Osteoblast (primary cell): ENCODE measurements around the gene NEDD4L. TPM values are rescaled to one million over a fixed set of nuclear protein-coding genes. Genes with fewer than 3 reads are reported as not detected.

ENCODE experiments used
- DNase-seq: peaks from one replicate; pipeline ENCODE4 v3.0.0; 2011; ENCODE audit warnings: low spot score, mixed read lengths; ENCODE audit not compliant: insufficient read length; ENCODE audit errors: missing footprints
- H2AFZ ChIP-seq: 2 replicates; pipeline ENCODE4 v1.6.0; 2011; ENCODE audit warnings: mild to moderate bottlenecking, low read length
- H3K27ac ChIP-seq: 2 replicates; pipeline ENCODE4 v1.5.1; 2011; ENCODE audit warnings: mild to moderate bottlenecking, low read depth, low read length, moderate library complexity
- H3K27me3 ChIP-seq: 2 replicates; pipeline ENCODE4 v1.6.0; 2012; ENCODE audit warnings: mild to moderate bottlenecking, control low read depth, inconsistent platforms, low read length, moderate library complexity; ENCODE audit not compliant: insufficient read depth
- H3K36me3 ChIP-seq: 2 replicates; pipeline ENCODE4 v1.5.1; 2011; ENCODE audit warnings: mild to moderate bottlenecking, low read length, control low read depth, moderate library complexity; ENCODE audit not compliant: insufficient read depth
- H3K4me1 ChIP-seq: 2 replicates; pipeline ENCODE4 v1.5.1; 2011; ENCODE audit warnings: mild to moderate bottlenecking, low read length, control low read depth, moderate library complexity; ENCODE audit not compliant: insufficient read depth
- H3K4me2 ChIP-seq: 2 replicates; pipeline ENCODE4 v1.6.0; 2011; ENCODE audit warnings: mild to moderate bottlenecking, low read length; ENCODE audit not compliant: insufficient read depth
- H3K4me3 ChIP-seq: fragments of 200-600 bp; sonication (generic); 3 replicates; pipeline ENCODE4 v1.5.1; 2012; ENCODE audit warnings: mild to moderate bottlenecking, low read length, inconsistent platforms; ENCODE audit not compliant: insufficient read depth
- H3K79me2 ChIP-seq: 2 replicates; pipeline ENCODE4 v1.6.0; 2012; ENCODE audit warnings: mild to moderate bottlenecking, low read length, control low read depth, inconsistent platforms; ENCODE audit not compliant: insufficient read depth
- H3K9me3 ChIP-seq: 2 replicates; pipeline ENCODE4 v1.5.1; 2011; ENCODE audit warnings: low read depth, low read length, control low read depth
- H4K20me1 ChIP-seq: 2 replicates; pipeline ENCODE4 v1.6.0; 2012; ENCODE audit warnings: mild to moderate bottlenecking, low read length, control low read depth; ENCODE audit not compliant: insufficient read depth
- total RNA-seq: library from RNA; depleted of rRNA; stranded (reverse); fragments of >200 nt; gene quantifications from 2 replicates; pipeline ENCODE4 v1.2.3, GENCODE V29; 2012
- TF ChIP-seq, protein P1 (sequence below): IDR thresholded peaks from 2 replicates; pipeline ENCODE4 v1.5.1; 2011; ENCODE audit warnings: mild to moderate bottlenecking, low read depth, low read length, moderate library complexity; ENCODE audit errors: extremely low read depth

Gene NEDD4L
- total RNA-seq, 1 donor: 30.0 TPM

DNA sequence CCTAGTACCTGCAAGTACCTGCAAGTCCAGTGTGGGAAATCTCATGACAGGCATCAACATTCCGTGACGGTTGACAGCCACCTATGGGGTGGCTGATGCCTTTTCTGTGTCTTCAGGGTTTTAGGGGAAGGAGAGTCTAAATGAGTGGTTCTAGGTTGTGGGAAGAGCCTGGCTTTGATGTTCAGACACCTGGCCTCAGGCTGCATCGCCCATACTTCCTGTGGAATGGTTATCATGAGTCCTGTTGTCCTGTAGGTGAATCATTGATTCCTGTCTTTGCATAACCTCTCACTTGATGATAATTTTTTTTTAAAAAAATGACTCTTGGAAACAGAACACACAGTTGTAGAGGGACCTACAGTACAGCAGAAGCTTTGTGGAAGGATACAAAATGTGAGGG lies 108.9 kb downstream of the NEDD4L start:
- no peak overlapping the region for H3K4me2 ChIP-seq
- H3K79me2 ChIP-seq: no peaks in the 10 kb centered on the region
- no peaks in the 10 kb centered on the region for H4K20me1 ChIP-seq

DNA sequence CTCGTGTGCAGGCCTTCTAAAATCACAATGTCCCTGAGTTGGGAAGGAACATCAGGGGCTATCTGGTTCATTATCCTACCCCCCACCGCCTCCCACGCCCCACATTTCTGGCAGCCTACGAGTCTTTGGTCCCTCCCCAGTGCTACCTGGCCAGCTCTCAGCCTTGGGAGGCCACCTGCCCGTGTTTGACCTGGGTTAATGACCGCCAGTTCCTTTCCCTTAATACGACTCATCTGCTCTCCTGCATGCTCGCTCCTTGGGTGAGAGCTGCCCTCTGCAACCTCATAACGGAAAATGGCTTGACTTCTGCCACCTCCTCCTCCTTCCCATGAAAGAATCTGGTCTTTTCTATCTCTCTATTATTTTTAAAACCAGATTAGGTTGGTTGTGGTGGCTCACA lies 112.5 kb downstream of the NEDD4L start:
- Histone ChIP-seq H3K79me2 (no peaks in the 10 kb centered on the region), H4K20me1 (no peaks in the 10 kb centered on the region), H3K4me1 (no peaks in the 10 kb centered on the region), H3K27ac (no peak overlapping the region), H3K9me3 (no peaks in the 10 kb centered on the region), H2AFZ (no peak overlapping the region), H3K4me3 (no peak overlapping the region), H3K4me2 (no peak overlapping the region), H3K36me3 (no peaks in the 10 kb centered on the region), H3K27me3 (peaks cover 21% of the 10 kb centered on the region)
- TF ChIP-seq, protein P1, sequence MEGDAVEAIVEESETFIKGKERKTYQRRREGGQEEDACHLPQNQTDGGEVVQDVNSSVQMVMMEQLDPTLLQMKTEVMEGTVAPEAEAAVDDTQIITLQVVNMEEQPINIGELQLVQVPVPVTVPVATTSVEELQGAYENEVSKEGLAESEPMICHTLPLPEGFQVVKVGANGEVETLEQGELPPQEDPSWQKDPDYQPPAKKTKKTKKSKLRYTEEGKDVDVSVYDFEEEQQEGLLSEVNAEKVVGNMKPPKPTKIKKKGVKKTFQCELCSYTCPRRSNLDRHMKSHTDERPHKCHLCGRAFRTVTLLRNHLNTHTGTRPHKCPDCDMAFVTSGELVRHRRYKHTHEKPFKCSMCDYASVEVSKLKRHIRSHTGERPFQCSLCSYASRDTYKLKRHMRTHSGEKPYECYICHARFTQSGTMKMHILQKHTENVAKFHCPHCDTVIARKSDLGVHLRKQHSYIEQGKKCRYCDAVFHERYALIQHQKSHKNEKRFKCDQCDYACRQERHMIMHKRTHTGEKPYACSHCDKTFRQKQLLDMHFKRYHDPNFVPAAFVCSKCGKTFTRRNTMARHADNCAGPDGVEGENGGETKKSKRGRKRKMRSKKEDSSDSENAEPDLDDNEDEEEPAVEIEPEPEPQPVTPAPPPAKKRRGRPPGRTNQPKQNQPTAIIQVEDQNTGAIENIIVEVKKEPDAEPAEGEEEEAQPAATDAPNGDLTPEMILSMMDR: no peak
- DNase-seq: no peak

More for the DNA sequence above, 108.9 kb downstream of the NEDD4L start:
- Histone ChIP-seq H2AFZ (no peak overlapping the region), H3K36me3 (no peaks in the 10 kb centered on the region), H3K4me1 (no peaks in the 10 kb centered on the region), H3K27ac (no peak overlapping the region), H3K4me3 (no peak overlapping the region), H3K9me3 (no peaks in the 10 kb centered on the region), H3K27me3 (peaks cover 15% of the 10 kb centered on the region)
- DNase-seq: no peak
- TF ChIP-seq, protein P1: no peak

DNA sequence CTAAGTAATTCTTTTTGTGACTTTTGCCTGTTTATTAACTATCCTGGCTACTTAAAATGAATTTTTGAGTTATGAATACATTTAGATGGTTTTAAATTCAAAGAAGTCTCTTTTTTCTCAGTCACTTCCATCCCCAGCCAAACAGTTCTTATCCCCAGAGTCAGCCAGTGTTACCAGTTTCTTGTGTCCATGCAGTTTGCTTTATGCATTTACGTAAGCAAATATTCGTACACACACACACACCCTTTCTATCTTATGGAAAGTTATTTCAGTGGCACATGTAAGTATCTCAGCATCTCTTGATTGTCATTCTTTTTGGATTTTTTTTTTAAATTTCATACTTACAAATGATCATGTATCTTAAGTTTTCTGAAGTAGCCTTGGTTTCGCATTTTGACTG lies 113.2 kb downstream of the NEDD4L start:
- DNase-seq: no peak
- Histone ChIP-seq H3K4me1 (no peaks in the 10 kb centered on the region), H3K36me3 (no peaks in the 10 kb centered on the region), H4K20me1 (no peaks in the 10 kb centered on the region), H3K9me3 (no peaks in the 10 kb centered on the region), H3K27me3 (peaks cover 19% of the 10 kb centered on the region), H3K4me2 (no peak overlapping the region), H2AFZ (no peak overlapping the region), H3K79me2 (no peaks in the 10 kb centered on the region), H3K27ac (no peak overlapping the region), H3K4me3 (no peak overlapping the region)
- TF ChIP-seq, protein P1: no peak

DNA sequence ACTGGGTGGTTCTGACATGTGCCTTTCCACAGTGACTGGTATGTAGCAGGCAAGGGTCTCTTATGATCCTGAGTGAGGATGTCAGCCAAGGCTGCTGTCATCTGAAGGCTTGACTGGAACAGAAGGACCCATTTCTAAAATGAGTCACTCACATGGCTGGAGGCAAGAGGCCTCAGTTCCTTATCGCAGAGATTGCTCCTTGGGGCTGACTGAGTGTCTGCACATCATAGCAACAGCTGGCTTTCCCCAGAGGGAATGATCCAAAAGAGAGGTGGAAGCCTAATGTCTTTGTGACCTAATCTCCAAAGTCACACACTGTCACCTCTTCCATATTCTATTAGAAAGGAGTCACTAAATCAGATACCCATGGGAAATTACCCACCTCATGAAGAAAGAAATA lies 114.0 kb downstream of the NEDD4L start:
- no peak for DNase-seq
- H3K79me2 ChIP-seq: no peaks in the 10 kb centered on the region
- H4K20me1 ChIP-seq: no peaks in the 10 kb centered on the region
- H3K4me2 ChIP-seq: no peak overlapping the region
- no peaks in the 10 kb centered on the region for H3K36me3 ChIP-seq
- no peak overlapping the region for H3K4me3 ChIP-seq
- H3K4me1 ChIP-seq: no peaks in the 10 kb centered on the region
- TF ChIP-seq, protein P1: no peak
- H2AFZ ChIP-seq: no peak overlapping the region
- H3K27ac ChIP-seq: no peak overlapping the region
- H3K9me3 ChIP-seq: no peaks in the 10 kb centered on the region
- H3K27me3 ChIP-seq: peaks cover 18% of the 10 kb centered on the region
